ENCODE data around the gene ADAM12.

DNA sequence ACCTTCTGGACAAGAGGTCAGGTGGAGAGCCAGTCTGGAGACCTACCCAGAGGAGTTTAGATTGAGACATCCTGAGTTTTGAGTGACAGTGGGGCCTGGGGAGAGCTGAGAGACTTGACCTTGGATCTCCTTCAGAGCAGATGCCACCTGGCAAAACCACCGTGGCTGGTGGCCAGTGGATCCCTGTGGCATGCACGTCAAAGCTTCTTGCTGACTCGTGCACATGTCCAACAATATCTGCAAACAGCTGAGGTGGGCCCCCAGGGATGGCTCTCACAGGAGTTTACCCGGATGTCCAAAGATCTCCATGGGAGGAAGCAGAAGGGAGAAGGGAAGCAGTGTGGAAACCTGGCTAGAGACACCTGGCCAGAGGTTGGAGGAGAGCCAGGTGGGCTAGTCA, 261.4 kb downstream of the ADAM12 start:
- TF ChIP-seq CHD1 (IDR thresholded peaks at IDR 0.05; ENCODE audit: low read length) (no peak), SP2 (IDR thresholded peaks at IDR 0.05; ENCODE audit: extremely low read depth, low read depth, low read length, poor library complexity, severe bottlenecking) (no peak), NFYB (IDR thresholded peaks at IDR 0.05; ENCODE audit: extremely low read depth, insufficient read length) (no peak), EZH2 (IDR thresholded peaks at IDR 0.05; ENCODE audit: borderline replicate concordance, low read depth, low read length) (no peak), KAT7 (CRISPR knock-in tag; IDR thresholded peaks at IDR 0.05; ENCODE audit: borderline replicate concordance) (no peak), PCBP2 (IDR thresholded peaks at IDR 0.05; ENCODE audit: low read depth, low read length, poor library complexity, severe bottlenecking) (no peak), ATF7 (IDR thresholded peaks at IDR 0.05) (no peak), CEBPB (tag; IDR thresholded peaks at IDR 0.05) (no peak), DPF2 (IDR thresholded peaks at IDR 0.05) (no peak)
- TF ChIP-seq, protein P1, sequence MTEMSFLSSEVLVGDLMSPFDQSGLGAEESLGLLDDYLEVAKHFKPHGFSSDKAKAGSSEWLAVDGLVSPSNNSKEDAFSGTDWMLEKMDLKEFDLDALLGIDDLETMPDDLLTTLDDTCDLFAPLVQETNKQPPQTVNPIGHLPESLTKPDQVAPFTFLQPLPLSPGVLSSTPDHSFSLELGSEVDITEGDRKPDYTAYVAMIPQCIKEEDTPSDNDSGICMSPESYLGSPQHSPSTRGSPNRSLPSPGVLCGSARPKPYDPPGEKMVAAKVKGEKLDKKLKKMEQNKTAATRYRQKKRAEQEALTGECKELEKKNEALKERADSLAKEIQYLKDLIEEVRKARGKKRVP (CRISPR knock-in tag; IDR thresholded peaks at IDR 0.05): no peak
- TF ChIP-seq, protein P2, sequence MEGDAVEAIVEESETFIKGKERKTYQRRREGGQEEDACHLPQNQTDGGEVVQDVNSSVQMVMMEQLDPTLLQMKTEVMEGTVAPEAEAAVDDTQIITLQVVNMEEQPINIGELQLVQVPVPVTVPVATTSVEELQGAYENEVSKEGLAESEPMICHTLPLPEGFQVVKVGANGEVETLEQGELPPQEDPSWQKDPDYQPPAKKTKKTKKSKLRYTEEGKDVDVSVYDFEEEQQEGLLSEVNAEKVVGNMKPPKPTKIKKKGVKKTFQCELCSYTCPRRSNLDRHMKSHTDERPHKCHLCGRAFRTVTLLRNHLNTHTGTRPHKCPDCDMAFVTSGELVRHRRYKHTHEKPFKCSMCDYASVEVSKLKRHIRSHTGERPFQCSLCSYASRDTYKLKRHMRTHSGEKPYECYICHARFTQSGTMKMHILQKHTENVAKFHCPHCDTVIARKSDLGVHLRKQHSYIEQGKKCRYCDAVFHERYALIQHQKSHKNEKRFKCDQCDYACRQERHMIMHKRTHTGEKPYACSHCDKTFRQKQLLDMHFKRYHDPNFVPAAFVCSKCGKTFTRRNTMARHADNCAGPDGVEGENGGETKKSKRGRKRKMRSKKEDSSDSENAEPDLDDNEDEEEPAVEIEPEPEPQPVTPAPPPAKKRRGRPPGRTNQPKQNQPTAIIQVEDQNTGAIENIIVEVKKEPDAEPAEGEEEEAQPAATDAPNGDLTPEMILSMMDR (IDR thresholded peaks at IDR 0.05 in 2 of 3, conservative IDR thresholded peaks at IDR 0.05 in 1 of 3; ENCODE audit: insufficient read depth in 2 of 3, low read depth in 1 of 3, low read length in 3 of 3): no peak
- TF ChIP-seq, protein P3, sequence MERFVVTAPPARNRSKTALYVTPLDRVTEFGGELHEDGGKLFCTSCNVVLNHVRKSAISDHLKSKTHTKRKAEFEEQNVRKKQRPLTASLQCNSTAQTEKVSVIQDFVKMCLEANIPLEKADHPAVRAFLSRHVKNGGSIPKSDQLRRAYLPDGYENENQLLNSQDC (CRISPR knock-in tag; IDR thresholded peaks at IDR 0.05): no peak

Data from K562 (cell line).